ENCODE measurements around the gene USH1G.
A peak's percentile ranks its signal among the peaks of the same experiment; 100 is the strongest.
"Not testable (repeated sequence)": the region's sequence is repeated elsewhere in the genome, so short reads cannot be mapped to it uniquely, and the experiment has no call there.

USH1G gene

GRCh38 chr17:74922694-74923537, at the start of gene USH1G:
Gene USH1G, minus strand, starts transcription at chr17:74923255. Its CDS starts 182 bp downstream, at chr17:74923073.
- H3K4me3 ChIP-seq (ENCODE audit: low read depth in 1 of 2, low read length in 2 of 2) = peak within 1 kb of the TSS in 1 of 2 donors; percentile 43
- no peaks in the 10 kb centered on the region for H3K9me3 ChIP-seq (ENCODE audit: control insufficient read depth in 1 of 2, low read length in 2 of 2)
- H3K27ac ChIP-seq (ENCODE audit: low read depth, low read length) = no peak within 1 kb of the TSS
- H3K36me3 ChIP-seq (ENCODE audit: control insufficient read depth in 1 of 2, insufficient read depth in 2 of 2, low read length in 2 of 2) = no peaks in the 10 kb centered on the region
- peak within 1 kb of the TSS in 1 of 2 donors; percentile 19 for H3K9ac ChIP-seq (ENCODE audit: low read depth in 1 of 2, low read length in 2 of 2)
- H3K27me3 ChIP-seq (ENCODE audit: control insufficient read depth in 1 of 2, insufficient read depth in 2 of 2, low read length in 2 of 2) = peaks cover 61 to 63% of the 10 kb centered on the region in 2 donors
- H3K4me1 ChIP-seq (ENCODE audit: control insufficient read depth in 1 of 2, insufficient read depth in 2 of 2, low read length in 2 of 2) = peaks cover 10% of the 10 kb centered on the region in 2 donors

GRCh38 chr17:74972107-74972972, 49.3 kb upstream of the USH1G start, which contains the start of gene HID1:
Gene HID1, minus strand, starts transcription at chr17:74972759. Its CDS starts 103 bp downstream, at chr17:74972656.
- H3K27me3 ChIP-seq (ENCODE audit: control insufficient read depth in 1 of 2, insufficient read depth in 2 of 2, low read length in 2 of 2) = peaks cover 0 to 4% of the 10 kb centered on the region in 2 donors
- peak within 1 kb of the TSS; percentile 85 for H3K27ac ChIP-seq (ENCODE audit: low read depth, low read length)

GRCh38 chr17:74971842-74972106, 48.7 kb upstream of the USH1G start:
- Histone ChIP-seq H3K27ac (ENCODE audit: low read depth, low read length) (peak overlapping the region; percentile 42), H3K9me3 (ENCODE audit: control insufficient read depth in 1 of 2, low read length in 2 of 2) (no peaks in the 10 kb centered on the region), H3K4me3 (ENCODE audit: low read depth in 1 of 2, low read length in 2 of 2) (peak overlapping the region; percentile 75 to 78), H3K36me3 (ENCODE audit: control insufficient read depth in 1 of 2, insufficient read depth in 2 of 2, low read length in 2 of 2) (no peaks in the 10 kb centered on the region), H3K9ac (ENCODE audit: low read depth in 1 of 2, low read length in 2 of 2) (peak overlapping the region; percentile 71 to 91), H3K4me1 (ENCODE audit: control insufficient read depth in 1 of 2, insufficient read depth in 2 of 2, low read length in 2 of 2) (peaks cover 29 to 54% of the 10 kb centered on the region in 2 donors), H3K27me3 (ENCODE audit: control insufficient read depth in 1 of 2, insufficient read depth in 2 of 2, low read length in 2 of 2) (peaks cover 0 to 4% of the 10 kb centered on the region in 2 donors)

More at GRCh38 chr17:74972107-74972972, 49.3 kb upstream of the USH1G start, which contains the start of gene HID1:
- H3K9ac ChIP-seq (ENCODE audit: low read depth in 1 of 2, low read length in 2 of 2) = peak within 1 kb of the TSS; percentile 74 to 91
- H3K36me3 ChIP-seq (ENCODE audit: control insufficient read depth in 1 of 2, insufficient read depth in 2 of 2, low read length in 2 of 2) = no peaks in the 10 kb centered on the region
- H3K4me3 ChIP-seq (ENCODE audit: low read depth in 1 of 2, low read length in 2 of 2) = peak within 1 kb of the TSS; percentile 75 to 78
- no peaks in the 10 kb centered on the region for H3K9me3 ChIP-seq (ENCODE audit: control insufficient read depth in 1 of 2, low read length in 2 of 2)
- H3K4me1 ChIP-seq (ENCODE audit: control insufficient read depth in 1 of 2, insufficient read depth in 2 of 2, low read length in 2 of 2) = peaks cover 29 to 54% of the 10 kb centered on the region in 2 donors

- Histone ChIP-seq H3K27ac (ENCODE audit: low read depth, low read length) (no peak overlapping the region), H3K27me3 (ENCODE audit: control insufficient read depth in 1 of 2, insufficient read depth in 2 of 2, low read length in 2 of 2) (peaks cover 0 to 4% of the 10 kb centered on the region in 2 donors), H3K36me3 (ENCODE audit: control insufficient read depth in 1 of 2, insufficient read depth in 2 of 2, low read length in 2 of 2) (no peaks in the 10 kb centered on the region), H3K9me3 (ENCODE audit: control insufficient read depth in 1 of 2, low read length in 2 of 2) (no peaks in the 10 kb centered on the region), H3K4me3 (ENCODE audit: low read depth in 1 of 2, low read length in 2 of 2) (peak overlapping the region; percentile 75 to 78), H3K4me1 (ENCODE audit: control insufficient read depth in 1 of 2, insufficient read depth in 2 of 2, low read length in 2 of 2) (peaks cover 29 to 54% of the 10 kb centered on the region in 2 donors), H3K9ac (ENCODE audit: low read depth in 1 of 2, low read length in 2 of 2) (peak overlapping the region; percentile 71 to 91)
These were observed 48.2 kb upstream of the USH1G start for GRCh38 chr17:74971069-74971841.

GRCh38 chr17:74970395-74970794, 47.3 kb upstream of the USH1G start:
- Histone ChIP-seq H3K27ac (ENCODE audit: low read depth, low read length) (peak overlapping the region; percentile 15), H3K9ac (ENCODE audit: low read depth in 1 of 2, low read length in 2 of 2) (peak overlapping the region; percentile 71 to 91), H3K36me3 (ENCODE audit: control insufficient read depth in 1 of 2, insufficient read depth in 2 of 2, low read length in 2 of 2) (no peaks in the 10 kb centered on the region), H3K4me1 (ENCODE audit: control insufficient read depth in 1 of 2, insufficient read depth in 2 of 2, low read length in 2 of 2) (peaks cover 28 to 53% of the 10 kb centered on the region in 2 donors), H3K9me3 (ENCODE audit: control insufficient read depth in 1 of 2, low read length in 2 of 2) (no peaks in the 10 kb centered on the region), H3K4me3 (ENCODE audit: low read depth in 1 of 2, low read length in 2 of 2) (peak overlapping the region; percentile 75 to 78), H3K27me3 (ENCODE audit: control insufficient read depth in 1 of 2, insufficient read depth in 2 of 2, low read length in 2 of 2) (peaks cover 0 to 4% of the 10 kb centered on the region in 2 donors)

GRCh38 chr17:74969501-74969900, 46.4 kb upstream of the USH1G start:
- not testable (repeated sequence) for H3K36me3 ChIP-seq (ENCODE audit: control insufficient read depth in 1 of 2, insufficient read depth in 2 of 2, low read length in 2 of 2); H3K9ac ChIP-seq (ENCODE audit: low read depth in 1 of 2, low read length in 2 of 2); H3K4me3 ChIP-seq (ENCODE audit: low read depth in 1 of 2, low read length in 2 of 2); H3K27me3 ChIP-seq (ENCODE audit: control insufficient read depth in 1 of 2, insufficient read depth in 2 of 2, low read length in 2 of 2); H3K27ac ChIP-seq (ENCODE audit: low read depth, low read length); H3K9me3 ChIP-seq (ENCODE audit: control insufficient read depth in 1 of 2, low read length in 2 of 2)
- peaks cover 25 to 56% of the 10 kb centered on the region in 2 donors for H3K4me1 ChIP-seq (ENCODE audit: control insufficient read depth in 1 of 2, insufficient read depth in 2 of 2, low read length in 2 of 2)

GRCh38 chr17:74968361-74968780, 45.3 kb upstream of the USH1G start:
- H3K9ac ChIP-seq (ENCODE audit: low read depth in 1 of 2, low read length in 2 of 2) = peak overlapping the region; percentile 23 to 57
- peaks cover 0 to 4% of the 10 kb centered on the region in 2 donors for H3K27me3 ChIP-seq (ENCODE audit: control insufficient read depth in 1 of 2, insufficient read depth in 2 of 2, low read length in 2 of 2)
- peaks cover 0 to 8% of the 10 kb centered on the region in 2 donors for H3K36me3 ChIP-seq (ENCODE audit: control insufficient read depth in 1 of 2, insufficient read depth in 2 of 2, low read length in 2 of 2)
- peak overlapping the region; percentile 31 for H3K27ac ChIP-seq (ENCODE audit: low read depth, low read length)
- peaks cover 25 to 50% of the 10 kb centered on the region in 2 donors for H3K4me1 ChIP-seq (ENCODE audit: control insufficient read depth in 1 of 2, insufficient read depth in 2 of 2, low read length in 2 of 2)
- H3K4me3 ChIP-seq (ENCODE audit: low read depth in 1 of 2, low read length in 2 of 2) = peak overlapping the region in 1 of 2 donors; percentile 46
- no peaks in the 10 kb centered on the region for H3K9me3 ChIP-seq (ENCODE audit: control insufficient read depth in 1 of 2, low read length in 2 of 2)

GRCh38 chr17:74964988-74965622, 42.0 kb upstream of the USH1G start:
- Histone ChIP-seq H3K4me1 (ENCODE audit: control insufficient read depth in 1 of 2, insufficient read depth in 2 of 2, low read length in 2 of 2) (peaks cover 15 to 29% of the 10 kb centered on the region in 2 donors), H3K4me3 (ENCODE audit: low read depth in 1 of 2, low read length in 2 of 2) (no peak overlapping the region), H3K27me3 (ENCODE audit: control insufficient read depth in 1 of 2, insufficient read depth in 2 of 2, low read length in 2 of 2) (no peaks in the 10 kb centered on the region), H3K9me3 (ENCODE audit: control insufficient read depth in 1 of 2, low read length in 2 of 2) (no peaks in the 10 kb centered on the region), H3K27ac (ENCODE audit: low read depth, low read length) (no peak overlapping the region), H3K36me3 (ENCODE audit: control insufficient read depth in 1 of 2, insufficient read depth in 2 of 2, low read length in 2 of 2) (peaks cover 5 to 28% of the 10 kb centered on the region in 2 donors), H3K9ac (ENCODE audit: low read depth in 1 of 2, low read length in 2 of 2) (no peak overlapping the region)

GRCh38 chr17:74964246-74964761, 41.2 kb upstream of the USH1G start:
- Histone ChIP-seq H3K4me3 (ENCODE audit: low read depth in 1 of 2, low read length in 2 of 2) (no peak overlapping the region), H3K27ac (ENCODE audit: low read depth, low read length) (no peak overlapping the region), H3K36me3 (ENCODE audit: control insufficient read depth in 1 of 2, insufficient read depth in 2 of 2, low read length in 2 of 2) (peaks cover 7 to 34% of the 10 kb centered on the region in 2 donors), H3K27me3 (ENCODE audit: control insufficient read depth in 1 of 2, insufficient read depth in 2 of 2, low read length in 2 of 2) (no peaks in the 10 kb centered on the region), H3K4me1 (ENCODE audit: control insufficient read depth in 1 of 2, insufficient read depth in 2 of 2, low read length in 2 of 2) (peaks cover 16 to 25% of the 10 kb centered on the region in 2 donors), H3K9ac (ENCODE audit: low read depth in 1 of 2, low read length in 2 of 2) (no peak overlapping the region), H3K9me3 (ENCODE audit: control insufficient read depth in 1 of 2, low read length in 2 of 2) (no peaks in the 10 kb centered on the region)

Data from duodenal mucosa (tissue), 2 donors.